DOHH2 (cell line): Measurements from ENCODE around the gene PTPRN2.
"Not testable (repeated sequence)": the region's sequence is repeated elsewhere in the genome, so short reads cannot be mapped to it uniquely, and the experiment has no call there.

Source experiments
- H3F3A ChIP-seq: fragments of 200-600 bp; sonication (generic), shearing (Covaris generic); 2 replicates; pipeline ENCODE4 v1.6.0; 2016; ENCODE audit warnings: antibody characterized with exemption, mild to moderate bottlenecking; ENCODE audit not compliant: control insufficient read depth, insufficient read depth
- H3K27ac ChIP-seq: fragments of 200-600 bp; sonication (generic); 2 replicates; pipeline ENCODE4 v1.5.1; 2014; ENCODE audit warnings: low read depth, mild to moderate bottlenecking, low read length, moderate library complexity
- H3K27me3 ChIP-seq: fragments of 200-600 bp; sonication (generic); 2 replicates; pipeline ENCODE4 v1.6.1; 2014; ENCODE audit warnings: mild to moderate bottlenecking, low read length, mixed read lengths; ENCODE audit not compliant: control insufficient read depth
- H3K36me3 ChIP-seq: fragments of 200-600 bp; sonication (generic); 2 replicates; pipeline ENCODE4 v1.6.1; 2014; ENCODE audit warnings: mild to moderate bottlenecking, low read length, moderate library complexity, mixed read lengths; ENCODE audit not compliant: control insufficient read depth
- H3K4me1 ChIP-seq: fragments of 200-600 bp; sonication (generic); 2 replicates; pipeline ENCODE4 v1.6.1; 2014; ENCODE audit warnings: mild to moderate bottlenecking, low read length, mixed read lengths; ENCODE audit not compliant: control insufficient read depth
- H3K4me2 ChIP-seq: fragments of 200-600 bp; sonication (generic); 2 replicates; pipeline ENCODE4 v1.6.0; 2014; ENCODE audit warnings: mild to moderate bottlenecking, low read length, moderate library complexity
- H3K4me3 ChIP-seq: fragments of 200-600 bp; sonication (generic); 2 replicates; pipeline ENCODE4 v1.5.1; 2014; ENCODE audit warnings: mild to moderate bottlenecking, low read length, mixed read lengths
- H3K79me2 ChIP-seq: fragments of 200-600 bp; sonication (generic); 2 replicates; pipeline ENCODE4 v1.6.1; 2014; ENCODE audit warnings: mild to moderate bottlenecking, low read length, mixed read lengths; ENCODE audit not compliant: control insufficient read depth
- H3K9me2 ChIP-seq: fragments of 200-600 bp; sonication (generic); replicated peaks from 2 replicates; pipeline ENCODE4 v1.6.1; 2014; ENCODE audit warnings: mild to moderate bottlenecking, low read length, mixed read lengths; ENCODE audit not compliant: control insufficient read depth
- H3K9me3 ChIP-seq: fragments of 200-600 bp; sonication (generic); 2 replicates; pipeline ENCODE4 v1.6.1; 2014; ENCODE audit warnings: antibody characterized with exemption, low read length, mixed read lengths; ENCODE audit not compliant: control insufficient read depth, insufficient read depth
- H4K20me1 ChIP-seq: fragments of 200-600 bp; sonication (generic); 2 replicates; pipeline ENCODE4 v1.6.0; 2014; ENCODE audit warnings: low read depth, mild to moderate bottlenecking, antibody characterized with exemption, low read length, moderate library complexity; ENCODE audit not compliant: control insufficient read depth, insufficient read depth
- CTCF ChIP-seq: fragments of 200-600 bp; sonication (generic); IDR thresholded peaks from one replicate; pipeline ENCODE4 v1.5.1; 2014; ENCODE audit warnings: antibody characterized with exemption, mild to moderate bottlenecking, low read depth, low read length; ENCODE audit not compliant: poor library complexity, severe bottlenecking
- EZH2phosphoT487 ChIP-seq: fragments of 200-600 bp; sonication (generic); IDR thresholded peaks from 2 replicates; pipeline ENCODE4 v1.6.1; 2017; ENCODE audit warnings: borderline replicate concordance, mild to moderate bottlenecking, antibody characterized with exemption, low read length, moderate library complexity, mixed read lengths

The PTPRN2 gene

GRCh38 chr7:157595086-157595855, 992.4 kb downstream of the PTPRN2 start:
- H3K27me3 ChIP-seq, result no peaks in the 10 kb centered on the region
- H3K4me1 ChIP-seq, result no peaks in the 10 kb centered on the region
- H3K27ac ChIP-seq, result no peak overlapping the region
- H3K36me3 ChIP-seq, result no peaks in the 10 kb centered on the region
- no peak overlapping the region for H3K4me2 ChIP-seq
- no peaks in the 10 kb centered on the region for H3K79me2 ChIP-seq
- no peaks in the 10 kb centered on the region for H3F3A ChIP-seq
- H3K9me2 ChIP-seq, result no peaks in the 10 kb centered on the region
- no peak for TF ChIP-seq EZH2phosphoT487
- TF ChIP-seq CTCF, result no peak
- no peaks in the 10 kb centered on the region for H4K20me1 ChIP-seq
- H3K4me3 ChIP-seq, result no peak overlapping the region
- no peaks in the 10 kb centered on the region for H3K9me3 ChIP-seq

- H3K4me1 ChIP-seq, result no peaks in the 10 kb centered on the region
- H4K20me1 ChIP-seq, result no peaks in the 10 kb centered on the region
- no peaks in the 10 kb centered on the region for H3K9me3 ChIP-seq
- H3K27me3 ChIP-seq, result no peaks in the 10 kb centered on the region
- TF ChIP-seq EZH2phosphoT487, result no peak
- no peak for TF ChIP-seq CTCF
- no peak overlapping the region for H3K4me3 ChIP-seq
- H3K79me2 ChIP-seq, result no peaks in the 10 kb centered on the region
- no peak overlapping the region for H3K27ac ChIP-seq
- no peaks in the 10 kb centered on the region for H3K36me3 ChIP-seq
- no peaks in the 10 kb centered on the region for H3F3A ChIP-seq
- no peak overlapping the region for H3K4me2 ChIP-seq
- no peaks in the 10 kb centered on the region for H3K9me2 ChIP-seq
Observed at GRCh38 chr7:157594306-157594705, 993.3 kb downstream of the PTPRN2 start.

- H3K9me2 ChIP-seq, result no peaks in the 10 kb centered on the region
- no peaks in the 10 kb centered on the region for H3K4me1 ChIP-seq
- H3K4me3 ChIP-seq, result no peak overlapping the region
- H3K4me2 ChIP-seq, result no peak overlapping the region
- no peaks in the 10 kb centered on the region for H3F3A ChIP-seq
- no peaks in the 10 kb centered on the region for H3K36me3 ChIP-seq
- TF ChIP-seq EZH2phosphoT487 (no peak), CTCF (no peak)
- no peaks in the 10 kb centered on the region for H4K20me1 ChIP-seq
- H3K27ac ChIP-seq, result no peak overlapping the region
- H3K79me2 ChIP-seq, result no peaks in the 10 kb centered on the region
- no peaks in the 10 kb centered on the region for H3K27me3 ChIP-seq
- H3K9me3 ChIP-seq, result no peaks in the 10 kb centered on the region
Observed at GRCh38 chr7:157593541-157593940, 994.1 kb downstream of the PTPRN2 start.

GRCh38 chr7:157592636-157593320, 994.8 kb downstream of the PTPRN2 start:
- H3F3A ChIP-seq, H3K36me3 ChIP-seq, H4K20me1 ChIP-seq, H3K27me3 ChIP-seq, H3K9me2 ChIP-seq, H3K79me2 ChIP-seq, H3K9me3 ChIP-seq, H3K4me3 ChIP-seq, H3K4me1 ChIP-seq, H3K4me2 ChIP-seq, H3K27ac ChIP-seq: not testable (repeated sequence)
